Hepatocyte (in vitro differentiated cells): ENCODE results near the gene PTPRM.

Experiments
- CTCF ChIP-seq: fragments of 200-600 bp; sonication (generic); IDR thresholded peaks from 2 replicates; pipeline ENCODE4 v1.5.1; 2016; ENCODE audit warnings: antibody characterized with exemption, mild to moderate bottlenecking; ENCODE audit not compliant: poor library complexity
- EZH2 ChIP-seq: fragments of 200-600 bp; sonication (generic); IDR thresholded peaks from 2 replicates; pipeline ENCODE4 v1.6.1; 2016; ENCODE audit warnings: antibody characterized with exemption, mild to moderate bottlenecking, borderline replicate concordance
- EZH2phosphoT487 ChIP-seq: fragments of 200-600 bp; sonication (generic); IDR thresholded peaks from one replicate; pipeline ENCODE4 v1.6.1; 2018; ENCODE audit warnings: antibody characterized with exemption, mild to moderate bottlenecking, low read depth, moderate library complexity; ENCODE audit not compliant: unreplicated experiment, severe bottlenecking

GRCh38 chr18:8139127-8139527 is 572.0 kb downstream of the PTPRM start:
- TF ChIP-seq CTCF = no peak
- TF ChIP-seq EZH2 = no peak
- no peak for TF ChIP-seq EZH2phosphoT487
